NCI-H1694 treated with DMSO at 0.1 percent for 48 hours (cell line): Measurements from ENCODE around the gene ZNF785.
A peak's percentile ranks its signal among the peaks of the same experiment; 100 is the strongest.
"Not testable (repeated sequence)": the region's sequence is repeated elsewhere in the genome, so short reads cannot be mapped to it uniquely, and the experiment has no call there.

Experiments used
- DNase-seq: peaks from one replicate; lab custom pipeline; 2025; lab: John Stamatoyannopoulos, UW

Gene ZNF785

GRCh38 chr16:30539000-30539964 is 46.2 kb downstream of the ZNF785 start:
- DNase-seq: no peak

- DNase-seq: not testable (repeated sequence)
Measured at GRCh38 chr16:30536391-30537024, 49.0 kb downstream of the ZNF785 start.

DNA sequence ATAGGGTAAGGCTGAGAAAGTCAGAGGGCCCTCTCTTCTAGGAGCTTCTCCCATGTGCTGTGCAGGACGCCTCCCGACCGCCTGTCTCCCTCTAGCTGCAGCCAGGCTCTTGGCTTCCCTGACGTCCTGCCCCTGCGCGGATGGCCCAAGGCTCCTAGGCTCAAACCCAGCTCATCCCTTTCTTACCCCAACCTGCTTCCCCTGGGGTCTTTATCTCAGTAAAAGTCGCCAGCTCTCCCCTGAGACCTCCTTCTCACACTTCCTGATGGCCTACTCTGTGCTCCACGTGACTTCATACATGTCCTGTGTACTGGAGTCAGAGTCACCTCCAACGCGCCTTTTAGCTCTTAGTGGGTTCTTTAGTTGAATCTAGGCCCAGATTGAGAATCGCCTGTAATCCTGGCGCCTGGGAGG is 49.7 kb downstream of the ZNF785 start:
- DNase-seq: peak; percentile 30

GRCh38 chr16:30535106-30535776 is 50.3 kb downstream of the ZNF785 start:
- DNase-seq: no peak

GRCh38 chr16:30534368-30535105 is 51.0 kb downstream of the ZNF785 start, which contains the start of gene ZNF747:
Gene ZNF747 (minus strand): TSS chr16:30534858. CDS start chr16:30534679, 179 bp downstream.
- peak; percentile 54 for DNase-seq

GRCh38 chr16:30533748-30534367 is 51.6 kb downstream of the ZNF785 start:
- DNase-seq: no peak

DNA sequence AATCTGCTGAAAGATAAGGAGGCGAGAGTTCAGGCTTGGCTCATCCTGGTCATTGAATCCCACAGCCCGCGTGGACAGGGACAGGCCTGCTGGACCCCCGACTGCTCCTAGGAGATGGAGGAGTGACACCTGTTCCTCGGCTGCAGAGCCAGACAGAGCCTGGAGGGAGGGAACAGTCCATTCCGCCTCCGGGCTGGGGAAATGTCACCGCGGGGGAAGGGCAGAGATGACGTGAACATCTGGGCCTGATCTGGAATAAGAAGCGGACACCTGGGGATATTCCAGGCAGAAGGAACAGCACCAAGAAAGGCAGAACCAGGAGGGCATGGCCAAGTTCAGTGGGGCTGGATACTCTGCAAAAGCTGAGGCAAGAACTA is 52.4 kb downstream of the ZNF785 start:
- DNase-seq: no peak

DNA sequence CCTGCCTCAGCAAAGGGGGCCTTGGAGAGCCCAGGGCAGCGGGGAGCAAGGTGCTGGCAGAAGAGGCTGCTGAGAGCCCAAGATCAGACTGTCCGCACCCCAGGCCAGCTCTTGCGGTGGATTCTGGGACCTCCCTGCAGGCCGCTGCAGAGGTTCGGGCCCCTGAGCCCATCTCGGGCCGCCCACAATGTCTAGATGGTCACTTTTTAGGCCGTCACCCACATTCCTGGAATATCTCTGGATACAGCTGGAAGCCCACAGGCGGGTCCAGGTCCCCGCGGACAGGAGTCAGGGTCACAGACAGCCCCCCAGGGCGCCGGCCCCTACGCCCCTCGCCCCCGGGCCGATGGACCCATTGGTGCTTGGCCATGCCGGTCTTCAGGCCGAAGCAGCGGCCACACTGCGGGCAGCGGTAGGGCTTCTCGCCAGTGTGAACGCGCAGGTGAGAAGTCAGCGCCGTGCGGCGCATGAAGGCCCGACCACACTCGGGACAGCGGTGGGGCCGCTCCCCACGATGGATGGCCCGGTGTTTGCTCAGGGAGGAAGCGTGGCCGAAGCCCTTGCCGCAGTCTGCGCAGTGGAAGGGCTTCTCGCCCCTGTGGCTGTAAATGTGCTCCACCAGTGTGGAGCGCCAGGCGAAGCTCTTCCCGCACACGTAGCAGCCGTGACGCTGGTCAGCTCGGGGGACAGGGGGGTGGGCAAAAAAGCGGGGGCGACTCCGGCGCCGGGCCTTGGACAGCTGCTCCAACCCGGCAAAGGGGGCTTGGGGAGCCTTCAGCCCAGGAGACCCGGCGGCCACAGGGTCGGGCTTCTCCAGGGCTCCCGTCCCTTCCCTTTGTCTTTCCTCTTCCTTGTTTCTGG is 53.0 kb downstream of the ZNF785 start:
- no peak for DNase-seq
